Sigmoid colon (tissue), 4 donors: ENCODE results near the gene RALY.

Experiments
- EP300 ChIP-seq, 4 donors: sonication (generic); formaldehyde crosslinking; IDR thresholded peaks; one replicate each; pipeline ENCODE4 v1.6.1; 2017; ENCODE audit warnings: antibody characterized with exemption in 4 of 4
- POLR2A ChIP-seq, 2 donors: fragments of 450-650 bp; IDR thresholded peaks; one replicate each; pipeline ENCODE4 v1.6.1; 2016; ENCODE audit warnings: antibody characterized with exemption in 2 of 2, mild to moderate bottlenecking in 2 of 2, moderate library complexity in 2 of 2
- POLR2AphosphoS5 ChIP-seq, 4 donors: sonication (generic); formaldehyde crosslinking; IDR thresholded peaks; one replicate each; pipeline ENCODE4 v1.6.1; 2017; ENCODE audit warnings: antibody characterized with exemption in 4 of 4
- TF ChIP-seq, protein P1 (sequence below), 4 experiments: fragments of 450-650 bp in 3 of 4; fragments of 200-600 bp in 1 of 4; IDR thresholded peaks; one replicate each; pipeline ENCODE4 v1.5.1; 2016 to 2019; ENCODE audit warnings: antibody characterized with exemption in 4 of 4, mild to moderate bottlenecking in 3 of 4, moderate library complexity in 2 of 4

DNA sequence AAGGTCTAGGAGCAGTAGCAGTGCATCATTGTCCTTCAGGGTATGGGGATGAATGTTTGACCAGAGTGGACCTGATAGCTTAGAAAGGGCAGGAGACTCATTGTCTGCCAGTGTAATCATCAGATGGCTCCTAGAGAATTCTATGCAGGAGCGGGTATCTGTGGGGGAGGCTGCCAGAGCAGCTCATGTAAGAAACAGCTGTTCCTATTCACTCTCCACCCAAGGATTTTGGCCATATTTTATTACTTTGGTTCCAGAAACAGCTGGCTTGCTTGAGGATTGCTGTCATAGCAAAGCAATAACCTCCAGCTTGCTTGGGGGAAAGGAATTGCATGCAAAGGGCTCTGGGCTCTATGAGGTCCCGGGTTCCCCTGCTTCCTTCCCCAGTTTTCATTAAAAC lies 44.1 kb downstream of the RALY start:
- TF ChIP-seq, protein P1, sequence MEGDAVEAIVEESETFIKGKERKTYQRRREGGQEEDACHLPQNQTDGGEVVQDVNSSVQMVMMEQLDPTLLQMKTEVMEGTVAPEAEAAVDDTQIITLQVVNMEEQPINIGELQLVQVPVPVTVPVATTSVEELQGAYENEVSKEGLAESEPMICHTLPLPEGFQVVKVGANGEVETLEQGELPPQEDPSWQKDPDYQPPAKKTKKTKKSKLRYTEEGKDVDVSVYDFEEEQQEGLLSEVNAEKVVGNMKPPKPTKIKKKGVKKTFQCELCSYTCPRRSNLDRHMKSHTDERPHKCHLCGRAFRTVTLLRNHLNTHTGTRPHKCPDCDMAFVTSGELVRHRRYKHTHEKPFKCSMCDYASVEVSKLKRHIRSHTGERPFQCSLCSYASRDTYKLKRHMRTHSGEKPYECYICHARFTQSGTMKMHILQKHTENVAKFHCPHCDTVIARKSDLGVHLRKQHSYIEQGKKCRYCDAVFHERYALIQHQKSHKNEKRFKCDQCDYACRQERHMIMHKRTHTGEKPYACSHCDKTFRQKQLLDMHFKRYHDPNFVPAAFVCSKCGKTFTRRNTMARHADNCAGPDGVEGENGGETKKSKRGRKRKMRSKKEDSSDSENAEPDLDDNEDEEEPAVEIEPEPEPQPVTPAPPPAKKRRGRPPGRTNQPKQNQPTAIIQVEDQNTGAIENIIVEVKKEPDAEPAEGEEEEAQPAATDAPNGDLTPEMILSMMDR (IDR thresholded peaks at IDR 0.05) = no peak
- no peak for TF ChIP-seq POLR2A (IDR thresholded peaks at IDR 0.05)
- TF ChIP-seq POLR2AphosphoS5 (IDR thresholded peaks at IDR 0.05) = peak in 2 of 4 donors; percentile 28 to 32
- no peak for TF ChIP-seq EP300 (IDR thresholded peaks at IDR 0.05)
